HuH-7 (cell line): ENCODE data around the gene MLXIPL.
A peak's percentile ranks its signal among the peaks of the same experiment; 100 is the strongest.
"Not testable (repeated sequence)": the region's sequence is repeated elsewhere in the genome, so short reads cannot be mapped to it uniquely, and the experiment has no call there.

Experiments
- DNase-seq: peaks from one replicate; pipeline ENCODE4 v3.0.0; 2011; ENCODE audit warnings: low spot score

MLXIPL gene

GRCh38 chr7:73646785-73647724, 22.7 kb upstream of the MLXIPL start:
- no peak for DNase-seq

- no peak for DNase-seq
Observed at GRCh38 chr7:73645643-73646174, 21.4 kb upstream of the MLXIPL start.

- DNase-seq: no peak
Observed at GRCh38 chr7:73644688-73645286, 20.5 kb upstream of the MLXIPL start.

GRCh38 chr7:73642834-73643233, 18.5 kb upstream of the MLXIPL start:
- DNase-seq: no peak

- no peak for DNase-seq
Observed at GRCh38 chr7:73638911-73639310, 14.6 kb upstream of the MLXIPL start.

GRCh38 chr7:73635428-73636200, 11.3 kb upstream of the MLXIPL start:
- no peak for DNase-seq

- no peak for DNase-seq
Observed at GRCh38 chr7:73633844-73634243, 9.5 kb upstream of the MLXIPL start.

GRCh38 chr7:73633323-73633722, 9.0 kb upstream of the MLXIPL start:
- no peak for DNase-seq

GRCh38 chr7:73631558-73631957, 7.2 kb upstream of the MLXIPL start:
- no peak for DNase-seq

GRCh38 chr7:73628504-73628903, 4.2 kb upstream of the MLXIPL start:
- no peak for DNase-seq

- no peak for DNase-seq
Observed at GRCh38 chr7:73626814-73627213, 2.5 kb upstream of the MLXIPL start.

- DNase-seq: no peak
Observed at GRCh38 chr7:73625276-73625675, 954 bp upstream of the MLXIPL start.

GRCh38 chr7:73624669-73625001, 313 bp upstream of the MLXIPL start:
- DNase-seq: no peak

- peak; percentile 88 for DNase-seq
Observed at GRCh38 chr7:73622909-73623797, 1.2 kb downstream of the MLXIPL start.

GRCh38 chr7:73622527-73622908, 1.8 kb downstream of the MLXIPL start:
- DNase-seq: no peak

- DNase-seq: no peak
Observed at GRCh38 chr7:73621168-73622063, 2.9 kb downstream of the MLXIPL start.

GRCh38 chr7:73619394-73619793, 4.9 kb downstream of the MLXIPL start:
- not testable (repeated sequence) for DNase-seq

GRCh38 chr7:73618538-73618937, 5.8 kb downstream of the MLXIPL start:
- DNase-seq: no peak

GRCh38 chr7:73617520-73617919, 6.8 kb downstream of the MLXIPL start:
- DNase-seq: not testable (repeated sequence)

- DNase-seq: no peak
Observed at GRCh38 chr7:73615886-73616285, 8.4 kb downstream of the MLXIPL start.
